Measurements from ENCODE around the gene YPEL1.
"Not testable (repeated sequence)": the region's sequence is repeated elsewhere in the genome, so short reads cannot be mapped to it uniquely, and the experiment has no call there.

Gene YPEL1

DNA sequence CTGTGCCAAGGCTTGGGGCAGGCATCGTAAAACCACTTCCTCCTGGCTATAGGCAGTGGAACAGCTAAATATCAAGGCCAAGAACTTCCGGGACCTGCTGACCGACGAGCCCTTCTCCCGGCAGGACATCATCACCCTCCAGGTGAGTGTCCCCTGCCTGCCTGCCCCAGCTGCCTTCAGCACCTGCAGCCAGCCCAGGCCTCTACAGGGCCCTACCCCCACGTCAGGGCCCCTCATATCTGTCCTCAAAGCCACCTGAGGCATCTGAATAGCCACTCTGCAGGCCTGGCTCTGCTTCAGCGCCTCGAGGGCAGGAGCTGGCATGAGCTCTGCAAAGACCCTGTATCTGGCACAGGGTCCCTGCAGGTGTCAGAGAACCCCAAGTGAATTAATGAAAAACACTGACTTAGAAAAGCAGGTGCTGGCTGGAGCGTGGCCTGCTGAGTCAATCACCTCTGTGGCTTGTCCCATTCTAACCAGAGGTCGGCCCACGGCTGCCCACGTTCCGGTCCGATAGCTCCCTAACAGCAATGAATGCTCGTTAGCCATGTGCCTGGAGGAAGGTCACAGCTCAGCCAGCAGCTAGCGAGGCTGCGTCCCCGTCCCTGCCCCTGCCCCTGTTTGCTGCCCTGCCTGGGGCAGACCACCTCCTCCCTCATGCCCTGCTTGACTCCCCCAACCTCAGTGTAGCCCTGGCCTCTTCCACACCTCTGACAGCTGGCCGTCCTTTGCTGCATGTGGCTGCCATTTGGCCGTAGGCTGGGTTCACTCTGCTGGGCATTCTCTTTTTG lies 53.0 kb downstream of the YPEL1 start:
- no peak for DNase-seq (ENCODE audit: low read depth)

DNA sequence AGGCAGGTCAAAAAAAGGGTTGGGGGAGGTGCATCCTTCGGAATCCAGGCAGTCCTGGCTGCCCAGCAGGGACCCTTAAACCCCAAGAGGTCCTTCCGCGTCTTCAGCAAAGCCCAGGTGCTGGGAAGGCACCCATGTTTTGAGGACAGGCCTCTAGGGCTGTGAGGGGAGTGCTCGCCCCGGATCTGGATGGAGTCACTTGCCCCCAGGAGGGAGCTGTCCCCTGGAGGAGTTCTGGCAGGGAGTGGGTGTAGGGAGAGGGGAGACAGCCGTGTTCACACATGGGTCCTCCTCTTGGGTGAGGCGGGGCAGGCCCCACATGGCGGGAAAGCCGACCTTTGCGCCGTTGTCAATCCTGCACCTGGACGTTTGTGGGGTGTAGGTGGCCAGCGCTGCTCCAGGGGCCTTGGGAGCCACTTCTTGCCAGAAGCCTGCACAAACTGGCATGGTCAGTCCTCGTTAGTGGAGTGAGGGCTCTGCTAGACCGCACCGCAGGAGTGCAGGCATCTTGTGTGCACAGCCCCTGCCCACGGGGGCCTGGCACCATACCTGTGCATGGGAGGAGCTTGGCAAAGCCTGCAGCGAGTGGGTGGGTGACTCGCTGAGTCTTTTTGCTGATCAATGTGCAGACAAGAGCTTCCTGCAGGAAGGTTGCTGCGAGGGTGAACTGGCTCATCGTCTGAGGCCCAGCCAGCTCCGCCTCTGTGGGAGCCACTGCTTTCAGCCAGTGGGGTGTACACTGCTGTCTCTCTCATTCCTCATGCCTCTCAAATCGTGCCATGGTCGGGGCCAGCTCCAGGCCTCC lies 53.8 kb downstream of the YPEL1 start:
- DNase-seq (ENCODE audit: low read depth), result no peak

DNA sequence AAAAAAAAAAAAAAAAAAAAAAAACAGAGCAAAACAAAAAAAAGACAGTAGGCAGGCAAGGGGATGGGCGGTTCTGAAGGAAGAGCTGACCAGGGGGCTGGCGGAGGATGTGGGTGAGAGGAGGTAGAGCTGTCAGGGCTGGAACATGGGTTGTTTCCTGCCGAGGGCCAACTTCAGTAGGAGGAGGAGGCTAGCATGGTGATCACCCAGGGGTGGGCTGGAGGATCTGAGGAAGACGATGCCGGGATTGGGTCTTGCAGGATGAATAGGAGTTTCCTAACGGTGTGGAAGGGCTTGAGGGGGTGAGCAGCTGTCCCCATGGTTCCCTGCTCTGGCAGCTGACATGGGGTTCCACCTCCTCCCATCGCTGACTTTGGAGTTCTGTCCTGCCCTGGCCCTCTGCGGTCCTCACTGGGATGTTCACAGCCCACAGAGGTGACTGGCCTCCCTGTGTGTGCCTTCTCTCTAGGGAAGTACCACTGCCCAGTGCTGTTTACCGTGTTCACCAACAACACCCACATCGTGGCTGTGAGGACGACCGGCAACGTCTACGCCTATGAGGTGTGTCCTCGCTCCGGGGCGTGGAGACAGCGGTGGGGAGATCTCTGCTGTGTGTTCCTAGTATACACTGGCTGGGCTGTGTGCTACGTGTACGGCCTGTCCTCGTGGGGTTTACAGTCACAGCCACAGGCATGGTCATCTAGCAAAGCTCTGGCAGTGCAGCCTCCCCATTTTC lies 54.6 kb downstream of the YPEL1 start:
- no peak for DNase-seq (ENCODE audit: low read depth)

DNA sequence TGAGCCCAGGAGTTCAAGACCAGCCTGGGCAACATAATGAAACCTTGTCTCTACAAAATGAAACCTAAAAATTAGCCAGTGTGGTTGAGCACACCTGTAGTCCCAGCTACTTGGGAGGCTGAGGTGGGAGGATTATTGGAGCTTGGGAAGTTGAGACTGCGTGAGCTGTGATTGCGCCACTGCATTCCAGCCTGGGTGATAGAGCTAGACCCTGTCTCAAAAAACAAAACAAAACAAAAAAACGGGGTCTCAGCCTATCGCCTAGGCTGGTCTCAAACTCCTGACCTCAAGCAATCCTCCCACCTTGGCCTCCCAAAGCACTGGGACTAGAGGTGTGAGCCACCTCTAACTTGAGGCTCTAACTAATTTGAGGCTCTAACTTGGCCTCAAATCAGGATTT lies 56.2 kb downstream of the YPEL1 start:
- no peak for DNase-seq (ENCODE audit: low read depth)

DNA sequence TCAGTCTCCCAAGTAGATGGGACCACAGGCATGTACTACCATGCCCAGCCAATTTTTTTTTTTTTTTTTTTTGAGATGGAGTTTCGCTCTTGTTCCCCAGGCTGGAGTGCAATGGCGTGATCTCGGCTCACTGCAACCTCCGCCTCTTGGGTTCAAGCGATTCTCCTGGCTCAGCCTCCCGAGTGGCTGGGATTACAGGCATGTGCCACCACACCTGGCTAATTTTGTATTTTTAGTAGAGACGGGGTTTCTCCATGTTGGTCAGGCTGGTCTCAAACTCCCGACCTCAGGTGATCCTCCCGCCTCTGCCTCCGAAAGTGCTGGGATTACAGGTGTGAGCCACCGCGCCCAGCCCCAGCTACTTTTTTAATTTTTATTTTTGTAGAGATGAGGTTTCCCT lies 56.8 kb downstream of the YPEL1 start:
- DNase-seq (ENCODE audit: low read depth), result not testable (repeated sequence)

DNA sequence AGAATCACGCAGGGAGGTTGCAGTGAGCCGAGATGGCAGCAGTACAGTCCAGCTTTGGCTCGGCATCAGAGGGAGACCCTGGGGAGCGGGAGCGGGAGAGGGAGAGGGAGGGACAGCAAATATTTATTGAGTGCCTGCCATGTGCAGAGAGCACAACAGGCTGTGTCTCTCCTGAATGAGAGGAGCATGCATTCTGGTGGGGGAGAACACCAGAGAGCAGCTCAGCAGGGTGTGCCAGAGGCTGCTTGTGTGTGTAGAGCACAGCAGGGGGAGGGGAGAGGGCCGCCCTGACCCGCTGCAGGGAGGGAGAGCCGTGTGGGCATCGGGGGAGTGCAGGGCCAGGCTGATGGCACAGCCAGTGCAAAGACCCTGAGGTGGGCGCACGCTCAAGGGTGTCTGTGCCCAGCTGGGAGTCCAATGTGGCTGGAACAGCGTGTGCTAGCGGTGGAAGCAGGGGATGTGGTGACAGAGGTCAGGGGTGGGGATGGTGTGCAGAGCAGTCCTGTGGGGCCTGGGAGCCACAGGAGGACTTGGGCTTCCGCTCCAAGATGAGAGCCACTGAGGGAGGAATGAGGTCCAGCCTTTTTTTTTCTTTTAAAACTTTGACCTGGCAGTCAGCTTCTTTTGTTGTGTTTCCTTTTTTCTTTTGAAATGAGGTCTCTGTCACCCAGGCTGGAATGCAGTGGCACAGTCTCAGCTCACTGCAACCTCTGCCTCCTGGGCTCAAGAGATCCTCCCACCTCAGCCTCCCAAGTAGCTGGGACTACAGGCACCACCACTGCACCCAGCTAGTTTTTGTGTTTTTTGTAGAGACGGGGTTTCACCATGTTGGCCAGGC lies 57.8 kb downstream of the YPEL1 start:
- DNase-seq (ENCODE audit: low read depth), result no peak

DNA sequence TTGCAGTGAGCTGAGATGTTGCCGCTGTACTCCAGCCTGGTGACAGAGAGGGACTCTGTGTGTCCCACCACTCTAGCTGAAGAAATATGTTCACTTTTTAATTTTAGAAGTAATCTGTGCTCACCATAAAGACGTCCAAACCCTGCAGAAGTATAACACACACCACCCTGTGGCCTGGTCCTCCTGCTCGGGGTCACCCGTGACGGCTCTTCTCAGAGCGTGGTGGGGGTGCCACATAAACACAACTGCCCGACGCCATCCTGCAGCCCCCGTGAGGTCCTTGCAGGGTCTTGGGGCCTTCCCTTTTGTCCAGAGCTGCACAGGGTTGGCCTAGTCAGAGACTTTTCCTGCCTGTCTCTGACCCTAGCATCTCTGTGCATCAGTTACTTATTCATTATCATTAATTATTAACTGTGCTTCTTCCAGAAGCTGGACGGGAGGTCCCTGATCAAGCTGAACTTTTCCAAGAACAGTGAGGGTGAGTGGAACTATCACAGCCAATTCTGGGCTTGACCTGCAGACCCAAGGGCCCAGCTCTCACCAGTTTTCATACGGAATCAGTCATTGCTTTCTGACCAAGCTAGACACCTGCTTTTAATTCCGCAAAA lies 60.9 kb downstream of the YPEL1 start:
- DNase-seq (ENCODE audit: low read depth), result no peak

DNA sequence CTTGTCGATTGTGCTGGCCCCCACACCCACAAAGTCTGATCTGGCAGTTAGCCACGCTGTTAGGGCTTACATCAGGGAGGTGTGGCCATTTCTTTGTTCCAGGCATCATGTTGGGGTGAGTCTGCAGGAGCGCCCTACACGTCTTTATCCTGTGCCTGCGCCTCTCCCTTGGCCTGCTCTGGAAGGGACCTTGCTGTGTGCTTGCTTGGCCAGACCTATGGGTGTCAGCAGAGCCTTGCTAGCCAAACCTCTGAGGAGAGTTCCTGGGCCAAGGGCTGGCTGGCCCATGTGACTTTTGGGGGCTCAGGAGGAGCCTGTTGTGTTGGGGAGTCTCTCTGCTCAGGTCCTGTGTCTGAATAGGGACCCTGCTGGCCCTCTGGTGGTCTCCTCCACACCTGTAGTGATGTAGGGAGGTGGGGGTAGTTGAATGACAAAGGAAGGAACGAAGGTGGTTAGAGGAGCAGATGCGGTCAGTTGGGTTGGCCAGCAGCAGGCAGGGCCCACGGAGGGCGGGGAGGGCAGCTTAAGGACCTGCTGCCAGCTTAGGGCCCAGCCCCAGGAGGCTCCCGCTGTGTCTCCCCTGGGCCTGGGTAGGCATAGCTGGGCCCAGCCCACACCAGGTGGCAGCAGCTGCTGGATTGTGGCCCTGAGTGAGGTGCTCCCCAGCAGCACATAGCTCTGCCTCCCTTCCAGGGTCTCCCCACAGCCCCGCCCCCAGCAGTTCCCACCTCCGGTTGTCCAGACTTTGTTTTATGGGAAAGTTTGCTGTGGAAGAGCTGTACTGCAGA lies 61.9 kb downstream of the YPEL1 start:
- DNase-seq (ENCODE audit: low read depth), result no peak

DNA sequence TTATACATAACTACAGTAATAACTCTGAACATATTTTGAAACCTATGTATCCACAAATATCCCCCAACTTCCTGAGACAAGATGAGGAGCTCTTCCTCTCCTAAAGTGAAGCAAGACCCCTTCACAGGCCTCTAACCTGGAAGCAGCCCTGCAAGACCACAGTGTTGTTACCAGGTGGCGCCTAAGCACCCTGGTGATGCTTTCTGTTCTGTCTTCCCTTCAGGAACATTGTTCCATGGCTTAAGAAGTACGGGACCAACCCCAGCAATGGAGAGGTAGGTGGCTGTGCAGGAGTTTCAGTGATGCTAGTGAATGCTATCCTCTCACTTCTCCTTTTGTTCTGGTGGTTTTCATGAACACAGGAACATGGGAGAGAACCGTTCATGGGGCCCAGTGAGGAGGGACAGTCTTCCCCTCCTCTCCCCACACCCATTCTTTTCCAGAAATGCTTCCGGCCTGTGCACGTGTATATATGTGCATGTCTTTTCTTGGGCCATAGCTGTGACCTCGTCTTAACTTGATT lies 63.4 kb downstream of the YPEL1 start:
- DNase-seq (ENCODE audit: low read depth), result no peak

DNA sequence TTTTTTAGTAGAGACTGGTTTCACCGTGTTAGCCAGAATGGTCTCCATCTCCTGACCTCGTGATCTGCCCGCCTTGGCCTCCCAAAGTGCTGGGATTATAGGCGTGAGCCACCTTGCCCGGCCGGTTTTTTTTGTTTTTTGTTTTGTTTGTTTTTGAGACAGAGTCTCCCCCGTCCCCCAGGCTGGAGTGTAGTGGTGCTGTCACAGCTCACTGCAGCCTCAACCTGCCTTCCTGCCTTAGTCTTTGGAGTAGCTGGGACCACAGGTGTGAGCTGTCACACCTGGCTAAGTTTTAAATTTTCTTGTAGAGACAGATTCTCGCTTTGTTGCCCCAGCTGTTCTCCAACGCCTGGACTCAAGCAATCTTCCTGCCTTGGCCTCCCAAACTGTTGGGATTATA lies 66.6 kb downstream of the YPEL1 start:
- DNase-seq (ENCODE audit: low read depth), result no peak

DNA sequence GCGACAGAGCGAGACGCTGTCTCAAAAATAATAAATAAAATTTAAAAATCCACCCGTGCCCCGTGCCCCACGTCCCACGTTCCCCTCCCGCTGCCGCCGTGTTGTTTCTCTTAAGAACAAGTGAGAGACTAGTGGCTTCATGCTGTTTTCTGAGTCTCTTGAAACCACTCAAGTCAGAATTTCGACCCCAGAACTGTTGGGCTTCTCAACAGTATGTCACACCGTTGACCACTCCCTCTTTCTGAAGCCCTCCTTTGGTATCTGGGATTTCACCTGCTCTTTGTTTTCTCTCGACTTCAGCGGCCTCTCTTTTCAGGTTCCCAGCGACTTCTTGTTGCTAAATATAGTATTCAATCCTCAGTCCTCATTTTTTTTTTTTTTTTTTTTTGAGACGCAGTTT lies 68.8 kb downstream of the YPEL1 start:
- no peak for DNase-seq (ENCODE audit: low read depth)

DNA sequence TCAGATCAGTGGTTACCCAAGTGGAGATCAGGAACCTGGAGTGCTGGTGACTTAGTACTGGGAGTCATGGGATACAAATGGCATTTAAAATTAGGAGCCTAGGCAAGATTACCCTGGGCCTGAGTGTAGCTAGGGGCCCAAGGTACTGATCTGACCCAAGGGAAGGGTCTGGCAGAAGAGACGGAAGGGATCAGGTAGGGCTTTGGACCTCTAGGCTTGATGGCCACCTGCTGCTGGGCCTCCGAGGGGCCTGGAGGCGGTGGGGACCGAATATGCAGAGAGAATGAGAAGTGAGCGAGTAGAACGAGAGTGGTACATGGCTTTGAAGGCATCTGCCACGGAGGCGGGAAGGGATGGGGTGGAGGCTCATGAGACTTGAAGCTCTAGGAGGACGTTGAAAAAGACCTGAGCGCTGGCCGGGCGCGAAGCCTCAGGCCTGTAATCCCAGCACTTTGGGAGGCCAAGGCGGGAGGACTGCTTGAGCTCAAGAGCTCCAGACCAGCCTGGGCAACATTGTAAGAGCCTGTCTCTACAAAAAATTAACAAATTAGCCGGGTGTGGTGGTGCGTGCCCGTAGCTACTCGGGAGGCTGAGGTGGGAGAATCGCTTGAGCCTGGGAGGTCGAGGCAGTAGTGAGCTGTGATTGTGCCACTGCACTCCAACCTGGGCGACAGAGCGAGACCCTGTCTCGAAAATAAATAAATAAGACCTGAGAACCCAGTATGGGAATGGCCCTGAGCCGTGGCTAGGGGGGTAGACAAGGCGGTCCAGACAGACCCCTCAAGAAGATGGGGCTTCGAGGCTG lies 70.3 kb downstream of the YPEL1 start:
- DNase-seq (ENCODE audit: low read depth), result no peak

DNA sequence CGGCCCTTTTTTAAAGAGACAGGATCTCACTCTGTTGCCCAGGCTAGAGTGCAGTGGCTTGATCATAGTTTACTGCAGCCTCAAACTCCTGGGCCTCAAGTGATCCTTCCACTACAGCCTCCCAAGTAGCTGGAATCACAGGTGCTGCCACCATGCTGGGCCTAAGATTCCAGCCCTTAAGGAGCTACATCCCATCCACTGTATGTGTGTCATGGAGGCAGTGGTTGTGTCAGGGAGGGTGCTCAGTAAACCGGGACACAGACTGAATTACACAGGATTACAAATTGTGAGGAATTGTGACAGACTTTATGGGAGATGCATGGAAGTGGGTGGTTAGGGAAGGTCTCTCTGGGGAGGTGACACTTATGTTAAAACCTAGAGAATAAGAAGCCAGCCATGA lies 71.9 kb downstream of the YPEL1 start:
- no peak for DNase-seq (ENCODE audit: low read depth)

DNA sequence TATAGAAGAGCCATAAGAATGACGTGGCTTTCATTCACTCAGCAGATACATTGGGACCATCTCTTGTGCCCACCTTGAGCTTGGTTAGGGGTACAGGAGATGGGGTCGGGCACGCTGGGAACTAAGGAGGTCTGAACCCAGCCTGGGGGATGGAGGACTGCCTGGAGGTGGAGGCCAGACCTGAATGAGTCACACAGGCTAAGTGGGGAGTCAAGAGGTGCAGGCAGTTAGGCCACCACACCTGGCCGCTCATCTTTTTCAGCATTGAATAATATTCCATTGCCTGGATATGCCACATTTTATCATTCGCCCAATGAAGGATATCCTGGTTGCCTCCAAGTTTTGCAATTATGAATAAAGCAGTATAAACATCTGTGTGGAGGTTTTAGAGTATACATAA lies 73.6 kb downstream of the YPEL1 start:
- no peak for DNase-seq (ENCODE audit: low read depth)

DNA sequence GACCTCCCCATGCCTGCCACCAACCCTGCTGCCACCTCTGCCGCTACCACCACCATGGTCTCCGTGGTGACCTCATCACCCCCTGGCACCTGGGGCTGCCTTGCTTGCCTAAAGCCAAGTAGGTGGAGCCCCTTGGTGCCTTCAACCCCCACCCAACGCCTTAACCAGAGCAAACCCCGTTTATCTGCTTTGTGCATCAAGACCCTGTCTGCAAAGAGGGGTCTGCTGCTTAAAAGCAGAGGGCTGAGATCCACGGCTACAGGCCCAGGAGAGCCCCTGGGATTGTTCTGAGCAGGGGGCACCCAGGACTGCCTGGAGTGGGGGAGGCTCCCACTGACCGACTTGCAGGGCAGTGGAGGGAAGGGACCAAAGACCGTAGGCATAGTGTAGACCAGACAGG lies 74.7 kb downstream of the YPEL1 start:
- DNase-seq (ENCODE audit: low read depth), result no peak

DNA sequence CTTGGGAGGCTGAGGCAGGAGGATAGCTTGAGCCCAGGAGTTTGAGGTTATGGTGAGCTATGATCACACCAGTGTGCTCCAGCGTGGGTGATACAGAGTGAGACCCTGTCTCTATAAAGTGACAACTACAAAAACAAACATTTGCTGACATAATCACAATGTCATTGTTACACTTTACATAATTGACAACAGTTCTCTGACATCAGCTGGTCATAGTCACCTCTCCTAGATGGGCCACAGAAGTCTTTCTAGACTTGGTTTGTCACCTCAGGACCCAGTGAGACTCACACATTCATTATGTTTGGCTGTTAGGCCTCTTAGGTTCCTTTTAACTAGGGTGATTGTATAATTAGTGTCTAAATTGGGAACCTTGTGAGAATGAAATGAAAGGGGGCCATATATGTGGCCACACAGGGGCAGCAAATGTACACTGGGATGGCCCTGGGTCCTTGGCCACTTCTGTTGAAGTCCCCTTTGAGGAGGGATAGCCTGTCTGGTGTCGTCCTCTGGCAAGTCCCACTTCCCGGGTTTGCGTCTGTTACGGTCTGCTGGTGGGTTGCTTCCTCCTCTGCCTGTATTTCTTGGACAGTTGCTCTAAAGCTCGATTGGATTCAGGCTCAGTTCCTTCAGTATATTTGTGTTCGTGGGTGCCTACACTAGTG lies 75.6 kb downstream of the YPEL1 start:
- no peak for DNase-seq (ENCODE audit: low read depth)

DNA sequence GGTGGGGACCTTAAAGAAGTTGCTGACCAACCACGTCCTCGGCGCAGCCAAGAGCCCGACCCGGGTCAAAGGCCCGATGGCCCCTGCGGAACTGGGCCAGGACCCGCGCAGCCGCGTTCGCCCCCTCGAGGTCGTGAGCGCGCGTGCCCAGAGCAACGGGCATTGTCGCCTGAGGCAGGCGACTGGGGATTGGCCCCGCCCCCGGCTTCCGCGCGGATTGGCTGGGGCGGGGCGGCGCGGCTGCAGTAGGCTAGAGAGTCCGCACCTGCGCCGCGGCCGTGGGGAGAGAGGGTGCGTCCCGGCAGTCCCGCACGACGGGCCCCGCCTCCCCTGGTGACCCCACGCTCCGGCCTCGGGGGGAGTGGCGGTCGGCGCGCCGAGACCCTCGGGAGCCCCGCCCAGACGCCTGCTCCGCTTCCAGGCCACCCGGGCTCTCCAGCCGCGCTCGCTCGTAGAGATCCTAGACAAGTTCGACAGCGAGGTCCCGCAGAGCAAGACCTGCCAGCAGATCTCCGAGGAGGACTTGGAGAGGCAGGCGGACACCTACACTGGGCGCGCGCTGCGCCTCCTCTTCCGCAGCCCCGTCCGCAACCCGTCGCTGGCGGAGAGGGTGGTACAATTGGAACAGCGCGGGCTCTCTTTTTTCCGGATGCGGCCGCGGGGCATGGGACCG lies 78.1 kb downstream of the YPEL1 start:
- no peak for DNase-seq (ENCODE audit: low read depth)

DNA sequence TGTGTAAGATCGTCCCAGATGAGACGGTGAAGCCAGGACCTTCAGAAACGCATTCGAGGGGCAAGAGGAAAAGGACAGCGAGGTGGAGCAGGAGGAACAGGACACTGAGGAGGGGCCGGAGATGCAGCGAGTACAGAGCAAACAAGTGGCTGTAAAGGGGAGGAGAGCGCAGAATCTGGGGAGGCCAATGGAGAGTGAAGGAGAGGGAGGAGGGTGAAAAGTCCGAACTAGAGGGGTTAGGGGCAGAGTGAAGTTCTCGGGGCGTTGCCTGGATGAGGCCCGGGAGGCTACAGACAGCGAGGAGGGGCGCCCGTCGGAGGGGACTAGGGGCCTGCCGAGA lies 78.6 kb downstream of the YPEL1 start:
- no peak for DNase-seq (ENCODE audit: low read depth)

All from fibroblast of gingiva (primary cell).